GM12878 (cell line): ENCODE data around the gene DNASE1L3. TPM values are rescaled to one million over a fixed set of nuclear protein-coding genes. Genes with fewer than 3 reads are reported as not detected.

Experiments
- ATAC-seq: fragments of 200-7000 bp; cut with Tn5 transposase; 3 replicates; pipeline ENCODE4 v1.9.1; 2020; ENCODE audit warnings: mild to moderate bottlenecking, moderate library complexity
- BruUV-seq: library from RNA; stranded (reverse); fragments of 400-500 nt; replicated peaks from 2 replicates; lab custom pipeline; 2021; lab: Mats Ljungman, UMichigan
- CTCF ChIA-PET: fragments of 300-600 bp; sonication (Branson Sonifier 250); formaldehyde crosslinking; extraction: SDS; loops from one replicate; lab custom pipeline; 2021; ENCODE audit warnings: inconsistent platforms; lab: Yijun Ruan, JAX
- POLR2A ChIA-PET: fragments of 350-600 bp; formaldehyde crosslinking; extraction: SDS; loops from one replicate; lab custom pipeline; 2021; ENCODE audit warnings: inconsistent platforms; lab: Charles Lee
- RAD21 ChIA-PET: fragments of 300-600 bp; sonication (Branson Sonifier 250); formaldehyde crosslinking; loops from one replicate; lab custom pipeline; 2023; ENCODE audit warnings: antibody characterized with exemption; ENCODE audit not compliant: unreplicated experiment; lab: Charles Lee
- SMC1A ChIA-PET: fragments of 300-600 bp; sonication (Branson Sonifier 250); formaldehyde crosslinking; loops from one replicate; lab custom pipeline; 2023; ENCODE audit not compliant: unreplicated experiment, uncharacterized antibody; lab: Charles Lee
- DNase-seq: peaks from one replicate; pipeline ENCODE4 v3.0.0-alpha.2; 2011; ENCODE audit warnings: low read depth, low spot score
- FAIRE-seq: peaks from 3 replicates; lab custom pipeline; 2011; peaks lifted over from hg19 to GRCh38; lab: Jason Lieb, UNC
- H2AFZ ChIP-seq: 2 replicates; pipeline ENCODE4 v1.6.0; 2011; ENCODE audit warnings: low read depth, low read length, control low read depth; ENCODE audit not compliant: control insufficient read depth
- H3K27ac ChIP-seq: 2 replicates; pipeline ENCODE4 v1.5.1; 2011; ENCODE audit warnings: control low read depth; ENCODE audit not compliant: control insufficient read depth, insufficient read depth
- H3K27me3 ChIP-seq, 2 experiments: replicated peaks in 1 of 2; 2 replicates each; pipeline versions ENCODE4 v1.6.0 to v1.6.1; 2011; ENCODE audit warnings: low read length in 1 of 2; ENCODE audit not compliant: control insufficient read depth in 2 of 2, insufficient read depth in 2 of 2
- H3K36me3 ChIP-seq, 2 experiments: 2 replicates each; pipeline ENCODE4 v1.5.1; 2011; ENCODE audit warnings: low read length in 1 of 2; ENCODE audit not compliant: control insufficient read depth in 2 of 2, insufficient read depth in 2 of 2
- H3K4me1 ChIP-seq: 2 replicates; pipeline ENCODE4 v1.6.1; 2011; ENCODE audit warnings: mild to moderate bottlenecking, low read length, moderate library complexity, mixed read lengths; ENCODE audit not compliant: control insufficient read depth, insufficient read depth
- H3K4me2 ChIP-seq: 2 replicates; pipeline ENCODE4 v1.6.0; 2011; ENCODE audit warnings: control low read depth; ENCODE audit not compliant: control insufficient read depth, insufficient read depth
- H3K4me3 ChIP-seq: fragments of 200-600 bp; sonication (generic); 2 replicates; pipeline ENCODE4 v1.5.1; 2016
- H3K79me2 ChIP-seq: 2 replicates; pipeline ENCODE4 v1.6.0; 2011; ENCODE audit warnings: low read length; ENCODE audit not compliant: control insufficient read depth, insufficient read depth
- H3K9ac ChIP-seq: 2 replicates; pipeline ENCODE4 v1.8.0; 2011; ENCODE audit warnings: low read length, control low read depth, mixed read lengths; ENCODE audit not compliant: control insufficient read depth, insufficient read depth
- H3K9me3 ChIP-seq: replicated peaks from 3 replicates; pipeline ENCODE4 v1.5.1; 2011; ENCODE audit warnings: mild to moderate bottlenecking, low read length; ENCODE audit not compliant: control insufficient read depth, insufficient read depth
- H4K20me1 ChIP-seq: 2 replicates; pipeline ENCODE4 v1.6.0; 2011; ENCODE audit not compliant: control insufficient read depth, insufficient read depth
- JUNB ChIP-seq: IDR thresholded peaks from 2 replicates; pipeline ENCODE4 v1.6.1; 2016; ENCODE audit warnings: antibody characterized with exemption, mild to moderate bottlenecking
- KDM1A ChIP-seq: fragments of 200-600 bp; sonication (generic); IDR thresholded peaks from 2 replicates; pipeline ENCODE4 v1.6.1; 2016; ENCODE audit warnings: borderline replicate concordance
- LARP7 ChIP-seq: fragments of 450-650 bp; IDR thresholded peaks from 2 replicates; pipeline ENCODE4 v1.6.1; 2017; ENCODE audit warnings: mild to moderate bottlenecking
- MLLT1 ChIP-seq: fragments of 450-650 bp; IDR thresholded peaks from 2 replicates; pipeline ENCODE4 v1.6.1; 2016; ENCODE audit warnings: mild to moderate bottlenecking
- NFXL1 ChIP-seq: fragments of 450-650 bp; IDR thresholded peaks from 2 replicates; pipeline ENCODE4 v1.6.1; 2017; ENCODE audit warnings: antibody characterized with exemption, mild to moderate bottlenecking, borderline replicate concordance
- NR2C1 ChIP-seq: fragments of 450-650 bp; IDR thresholded peaks from 2 replicates; pipeline ENCODE4 v1.6.1; 2017; ENCODE audit warnings: antibody characterized with exemption, mild to moderate bottlenecking, moderate library complexity
- NRF1 ChIP-seq: conservative IDR thresholded peaks from 2 replicates; pipeline ENCODE4 v1.6.1; 2011; ENCODE audit warnings: mild to moderate bottlenecking, low read depth, low read length, improper control_type of control experiment
- POLR2AphosphoS2 ChIP-seq: IDR thresholded peaks from 2 replicates; pipeline ENCODE4 v1.6.1; 2011; ENCODE audit warnings: low read depth, mild to moderate bottlenecking, low read length, improper control_type of control experiment, moderate library complexity
- RUNX3 ChIP-seq: IDR thresholded peaks from 2 replicates; pipeline ENCODE4 v1.6.1; 2012; ENCODE audit warnings: low read length, inconsistent platforms
- SMC3 ChIP-seq: IDR thresholded peaks from 2 replicates; pipeline ENCODE4 v1.6.1; 2011; ENCODE audit warnings: low read length, improper control_type of control experiment, borderline replicate concordance
- SREBF1 ChIP-seq: IDR thresholded peaks from 2 replicates; pipeline ENCODE4 v1.6.1; 2012; ENCODE audit warnings: mild to moderate bottlenecking, low read length
- SUPT20H ChIP-seq: IDR thresholded peaks from 2 replicates; pipeline ENCODE4 v1.6.1; 2011; ENCODE audit warnings: low read depth, mild to moderate bottlenecking, low read length, moderate library complexity, borderline replicate concordance; ENCODE audit not compliant: control insufficient read depth
- TBL1XR1 ChIP-seq: IDR thresholded peaks from 2 replicates; pipeline ENCODE4 v1.6.1; 2012; ENCODE audit warnings: low read depth, low read length, improper control_type of control experiment
- TCF7 ChIP-seq: IDR thresholded peaks from 2 replicates; pipeline ENCODE4 v1.6.1; 2014; ENCODE audit warnings: antibody characterized with exemption, borderline replicate concordance
- WGBS: methylation state at CpG from one replicate; pipeline ENCODE4 v1.1.6; 2016; ENCODE audit warnings: low lambda C conversion rate; ENCODE audit not compliant: insufficient replicate concordance, insufficient coverage; ENCODE audit errors: missing lambda C conversion rate; 5-methylcytosine and 5-hydroxymethylcytosine counted together
- in situ Hi-C: fragments of 300-500 bp; cut with MboI; formaldehyde crosslinking; loops from 9 replicates; pipeline ENCODE4 v1.14.3; 2018; ENCODE audit warnings: mixed read lengths
- intact Hi-C: fragments of 100-400 bp; cut with micrococcal nuclease; formaldehyde crosslinking; loops from one replicate; pipeline ENCODE4 v1.14.2; 2022; ENCODE audit not compliant: unreplicated experiment
- polyA plus RNA-seq, 11 experiments: library from polyadenylated mRNA; depleted of rRNA in 4 of 11; unstranded in 6 of 11; stranded (reverse) in 5 of 11; fragments of >200 nt; fragmentation: Nextera tagmentation in 4 of 11; fragmentation: Illumina TruSeq in 1 of 11; extraction: Ambion mirVana in 4 of 11; extraction: Trizol in 1 of 11; gene quantifications; 1 replicate in 1 of 11; 2 replicates in 10 of 11; pipeline versions ENCODE4 v1.2.1 to v1.2.3, GENCODE V29; 2011 to 2016; ENCODE audit warnings: inconsistent platforms in 2 of 11, missing spikeins in 2 of 11, low read depth in 1 of 11
- total RNA-seq, 4 experiments: library from RNA; depleted of rRNA in 3 of 4; stranded (reverse); fragments of >200 nt in 3 of 4; fragmentation: Illumina TruSeq in 1 of 4; extraction: Trizol in 1 of 4; gene quantifications; 2 replicates each; pipeline versions ENCODE4 v1.2.1 to v1.2.3, GENCODE V29; 2013 to 2021
- TF ChIP-seq, protein P1 (sequence below): IDR thresholded peaks from 2 replicates; pipeline ENCODE4 v1.6.1; 2011; ENCODE audit warnings: mild to moderate bottlenecking, low read depth, low read length, moderate library complexity; ENCODE audit not compliant: insufficient replicate concordance
- TF ChIP-seq, protein P2 (sequence below): IDR thresholded peaks from 2 replicates; pipeline ENCODE4 v1.6.1; 2012; ENCODE audit warnings: low read depth, low read length, improper control_type of control experiment
- TF ChIP-seq, protein P3 (sequence below): fragments of 450-650 bp; IDR thresholded peaks from 2 replicates; pipeline ENCODE4 v1.6.1; 2018; ENCODE audit warnings: mild to moderate bottlenecking, low read depth, moderate library complexity; ENCODE audit not compliant: partially characterized antibody

DNASE1L3 gene
- total and polyA plus RNA-seq, 10 of the 15 experiments (the other 5 are each of a cell fraction or from before 2014, with no cell fraction given) = 3.2 to 72.1 (median 6.3) TPM

DNA sequence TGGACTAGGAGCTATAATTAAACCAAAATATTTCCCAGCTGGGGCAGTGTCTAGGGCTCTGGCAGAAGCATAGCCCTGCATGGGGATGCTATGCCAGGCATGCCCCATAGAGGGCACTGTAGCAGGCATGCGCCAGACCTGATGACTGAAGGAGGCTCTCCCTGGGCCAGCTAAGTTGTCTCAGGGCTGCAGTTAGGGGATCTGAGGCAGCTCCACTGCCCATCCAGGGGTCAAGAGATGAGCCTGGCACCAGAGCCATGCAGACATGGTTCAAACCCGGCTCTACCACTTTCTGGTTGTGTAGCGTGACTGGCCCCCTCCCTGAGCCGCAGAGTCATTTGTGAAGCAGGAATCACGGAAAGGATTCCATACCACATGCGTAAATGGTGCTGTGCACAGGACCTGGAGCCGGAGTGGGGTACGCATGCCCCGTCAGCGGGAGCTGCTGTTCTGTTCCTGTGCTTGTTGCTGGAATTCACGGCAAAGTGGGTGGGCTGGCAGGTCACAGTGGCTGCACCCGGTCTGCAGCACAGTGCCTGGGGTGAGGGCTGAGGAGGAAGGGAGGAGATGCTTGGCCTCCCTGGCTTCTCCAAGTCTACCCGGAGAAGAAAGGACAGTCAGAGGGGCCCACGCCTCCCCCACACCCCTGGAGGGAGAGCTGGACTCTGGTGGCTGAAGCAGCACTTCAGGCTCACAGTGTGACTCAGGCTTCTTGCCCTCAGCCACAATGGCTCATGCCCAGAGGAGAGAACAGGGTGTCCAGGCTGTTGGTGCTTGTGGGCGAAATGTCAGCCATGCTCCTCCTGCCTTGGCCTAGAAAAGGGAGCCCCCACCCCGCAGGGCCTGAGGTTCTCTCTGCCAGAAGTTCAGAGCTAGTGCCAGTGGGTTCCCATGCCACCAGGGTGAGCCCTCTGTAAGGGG, 43.1 kb downstream of the DNASE1L3 start:
- H3K27ac ChIP-seq = no peak overlapping the region
- H3K4me1 ChIP-seq = no peaks in the 10 kb centered on the region
- in situ Hi-C loops = no loop called here
- FAIRE-seq = peak; percentile 59
- intact Hi-C loops = no loop called here
- no peaks in the 10 kb centered on the region for H4K20me1 ChIP-seq
- peak; percentile 99 for ATAC-seq
- ChIA-PET RAD21 (interaction anchor here (0.7 to 2.6 kb wide), 9 partner anchors 32 to 205 kb away, joined by 3 to 18 read pairs (median 4); partner anchors contain the start of gene FLNB), CTCF (interaction anchor here (0.5 to 8.4 kb wide), 39 partner anchors 9 to 770 kb away, joined by 3 to 78 read pairs (median 5); partner anchors contain the start of genes FLNB, HTD2 and RPP14), POLR2A (no interaction called here), SMC1A (interaction anchor here (0.7 to 3.3 kb wide), 17 partner anchors 20 to 218 kb away, joined by 3 to 28 read pairs (median 5); partner anchors contain the start of gene FLNB)
- no peak overlapping the region for H3K4me2 ChIP-seq
- H3K9ac ChIP-seq = no peak overlapping the region
- no TSS peak for BruUV-seq
- no peaks in the 10 kb centered on the region for H3K9me3 ChIP-seq
- DNase-seq = no peak
- no peaks in the 10 kb centered on the region for H3K79me2 ChIP-seq
- peaks cover 3 to 6% of the 10 kb centered on the region in 2 experiments; a peak in 3 of 4 replicates for H3K36me3 ChIP-seq
- H3K27me3 ChIP-seq = no peaks in the 10 kb centered on the region
- 76% methylated on average over 16 of the region's 16 CpGs for WGBS
- H2AFZ ChIP-seq = no peak overlapping the region
- no peak overlapping the region for H3K4me3 ChIP-seq
- no peak for TF ChIP-seq NR2C1
- no peak for TF ChIP-seq SREBF1
- no peak for TF ChIP-seq NRF1
- TF ChIP-seq MLLT1 = no peak
- TF ChIP-seq, protein P1, sequence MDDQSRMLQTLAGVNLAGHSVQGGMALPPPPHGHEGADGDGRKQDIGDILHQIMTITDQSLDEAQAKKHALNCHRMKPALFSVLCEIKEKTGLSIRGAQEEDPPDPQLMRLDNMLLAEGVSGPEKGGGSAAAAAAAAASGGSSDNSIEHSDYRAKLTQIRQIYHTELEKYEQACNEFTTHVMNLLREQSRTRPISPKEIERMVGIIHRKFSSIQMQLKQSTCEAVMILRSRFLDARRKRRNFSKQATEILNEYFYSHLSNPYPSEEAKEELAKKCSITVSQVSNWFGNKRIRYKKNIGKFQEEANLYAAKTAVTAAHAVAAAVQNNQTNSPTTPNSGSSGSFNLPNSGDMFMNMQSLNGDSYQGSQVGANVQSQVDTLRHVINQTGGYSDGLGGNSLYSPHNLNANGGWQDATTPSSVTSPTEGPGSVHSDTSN = no peak
- TF ChIP-seq LARP7 = no peak
- TF ChIP-seq KDM1A = no peak
- TF ChIP-seq, protein P2, sequence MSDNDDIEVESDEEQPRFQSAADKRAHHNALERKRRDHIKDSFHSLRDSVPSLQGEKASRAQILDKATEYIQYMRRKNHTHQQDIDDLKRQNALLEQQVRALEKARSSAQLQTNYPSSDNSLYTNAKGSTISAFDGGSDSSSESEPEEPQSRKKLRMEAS = no peak
- no peak for TF ChIP-seq JUNB
- TF ChIP-seq RUNX3 = no peak
- TF ChIP-seq SMC3 = peak; percentile 33; the same call in 1 of the 2 replicates
- TF ChIP-seq, protein P3, sequence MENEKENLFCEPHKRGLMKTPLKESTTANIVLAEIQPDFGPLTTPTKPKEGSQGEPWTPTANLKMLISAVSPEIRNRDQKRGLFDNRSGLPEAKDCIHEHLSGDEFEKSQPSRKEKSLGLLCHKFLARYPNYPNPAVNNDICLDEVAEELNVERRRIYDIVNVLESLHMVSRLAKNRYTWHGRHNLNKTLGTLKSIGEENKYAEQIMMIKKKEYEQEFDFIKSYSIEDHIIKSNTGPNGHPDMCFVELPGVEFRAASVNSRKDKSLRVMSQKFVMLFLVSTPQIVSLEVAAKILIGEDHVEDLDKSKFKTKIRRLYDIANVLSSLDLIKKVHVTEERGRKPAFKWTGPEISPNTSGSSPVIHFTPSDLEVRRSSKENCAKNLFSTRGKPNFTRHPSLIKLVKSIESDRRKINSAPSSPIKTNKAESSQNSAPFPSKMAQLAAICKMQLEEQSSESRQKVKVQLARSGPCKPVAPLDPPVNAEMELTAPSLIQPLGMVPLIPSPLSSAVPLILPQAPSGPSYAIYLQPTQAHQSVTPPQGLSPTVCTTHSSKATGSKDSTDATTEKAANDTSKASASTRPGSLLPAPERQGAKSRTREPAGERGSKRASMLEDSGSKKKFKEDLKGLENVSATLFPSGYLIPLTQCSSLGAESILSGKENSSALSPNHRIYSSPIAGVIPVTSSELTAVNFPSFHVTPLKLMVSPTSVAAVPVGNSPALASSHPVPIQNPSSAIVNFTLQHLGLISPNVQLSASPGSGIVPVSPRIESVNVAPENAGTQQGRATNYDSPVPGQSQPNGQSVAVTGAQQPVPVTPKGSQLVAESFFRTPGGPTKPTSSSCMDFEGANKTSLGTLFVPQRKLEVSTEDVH = no peak
- no peak for TF ChIP-seq POLR2AphosphoS2
- no peak for TF ChIP-seq NFXL1
- TF ChIP-seq TBL1XR1 = no peak
- no peak for TF ChIP-seq TCF7
- TF ChIP-seq SUPT20H = no peak
